ENCODE measurements around the gene MYL7. TPM values are rescaled to one million over a fixed set of nuclear protein-coding genes. Genes with fewer than 3 reads are reported as not detected.
"Not testable (repeated sequence)": the region's sequence is repeated elsewhere in the genome, so short reads cannot be mapped to it uniquely, and the experiment has no call there.

The MYL7 gene
- total RNA-seq, 1 donor from 2014 or later = not detected

DNA sequence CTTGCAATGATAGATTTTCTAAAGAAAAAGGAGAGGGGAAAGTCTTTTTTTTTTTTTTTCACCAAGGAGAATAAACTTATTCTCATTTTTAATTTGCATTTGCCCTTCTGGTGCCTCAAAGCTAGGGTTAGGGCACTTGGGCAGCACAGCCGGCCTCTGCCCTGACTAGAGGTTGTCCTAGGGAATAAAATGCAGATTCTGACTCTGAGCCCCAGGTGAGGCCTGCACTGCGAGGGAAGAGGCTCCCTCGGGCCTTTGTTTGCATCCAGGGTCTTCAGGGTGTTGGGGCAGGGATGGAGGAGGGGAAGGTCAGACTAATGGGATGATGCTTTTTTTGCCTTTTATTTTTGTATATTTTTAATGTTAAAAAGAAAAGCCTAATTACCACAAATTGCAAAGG, 7.8 kb downstream of the MYL7 start:
- intact Hi-C loops (cut with micrococcal nuclease) = no loop called here

DNA sequence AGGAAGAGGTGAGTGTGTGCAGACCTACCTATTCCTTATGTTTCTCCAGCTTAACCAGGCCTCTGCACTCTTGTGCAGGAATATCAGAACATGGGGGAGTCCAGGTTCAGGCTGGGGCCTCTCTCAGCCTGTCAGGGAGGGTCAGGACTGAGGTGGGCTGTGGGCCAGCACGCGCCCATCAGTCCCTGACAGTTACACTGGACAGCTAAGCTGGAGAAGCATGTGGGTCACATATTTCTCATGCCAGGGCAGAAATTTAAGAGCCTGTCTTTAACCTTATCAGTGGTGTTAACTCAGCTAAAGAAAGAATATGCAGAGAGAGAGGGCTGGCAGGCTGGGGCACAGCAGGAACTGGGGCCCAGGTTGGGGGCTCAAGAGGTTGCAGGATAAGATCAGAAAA, 9.1 kb downstream of the MYL7 start:
- intact Hi-C loops (cut with micrococcal nuclease) = no loop called here

DNA sequence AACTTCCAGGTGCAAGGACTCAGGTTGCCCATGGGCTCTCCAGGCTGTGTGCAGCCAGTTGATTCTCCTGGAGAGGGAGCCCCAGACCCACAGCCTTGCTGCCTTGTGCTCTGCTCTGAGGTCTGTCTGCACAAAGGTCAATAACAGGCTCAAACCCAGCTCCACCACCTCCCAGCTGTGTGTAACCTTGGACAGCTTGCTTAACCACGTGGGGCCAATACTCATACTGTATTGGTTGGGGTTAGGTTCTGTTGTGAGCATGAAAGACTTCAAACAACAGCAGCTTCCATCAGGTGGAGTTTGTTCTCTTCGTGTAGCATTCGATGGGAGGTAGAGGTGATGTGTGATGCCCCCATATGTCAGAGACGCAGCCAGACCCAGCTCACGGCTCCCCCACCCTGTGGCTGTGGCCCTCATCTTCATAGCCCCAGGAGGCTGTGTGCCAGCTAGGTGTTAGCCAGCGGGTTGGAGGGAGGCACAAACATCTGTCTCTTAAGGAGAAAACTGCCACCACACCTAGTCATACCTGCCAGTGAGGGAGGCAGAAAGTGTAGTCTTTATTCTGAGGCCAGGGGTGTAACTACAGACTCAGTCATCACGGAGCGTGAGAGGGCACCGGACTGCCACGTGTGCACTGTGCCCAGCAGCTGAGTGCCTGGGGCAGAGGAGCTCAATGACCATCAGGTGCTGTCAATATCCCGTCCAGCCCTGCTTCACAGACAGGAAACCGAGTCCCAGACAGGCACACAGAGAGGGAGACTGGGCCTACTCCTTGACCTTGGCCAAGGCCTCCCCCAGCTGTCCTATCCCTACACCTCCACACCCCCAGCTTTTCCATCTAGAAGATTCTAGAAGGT, 9.7 kb downstream of the MYL7 start:
- intact Hi-C loops (cut with micrococcal nuclease) = no loop called here

DNA sequence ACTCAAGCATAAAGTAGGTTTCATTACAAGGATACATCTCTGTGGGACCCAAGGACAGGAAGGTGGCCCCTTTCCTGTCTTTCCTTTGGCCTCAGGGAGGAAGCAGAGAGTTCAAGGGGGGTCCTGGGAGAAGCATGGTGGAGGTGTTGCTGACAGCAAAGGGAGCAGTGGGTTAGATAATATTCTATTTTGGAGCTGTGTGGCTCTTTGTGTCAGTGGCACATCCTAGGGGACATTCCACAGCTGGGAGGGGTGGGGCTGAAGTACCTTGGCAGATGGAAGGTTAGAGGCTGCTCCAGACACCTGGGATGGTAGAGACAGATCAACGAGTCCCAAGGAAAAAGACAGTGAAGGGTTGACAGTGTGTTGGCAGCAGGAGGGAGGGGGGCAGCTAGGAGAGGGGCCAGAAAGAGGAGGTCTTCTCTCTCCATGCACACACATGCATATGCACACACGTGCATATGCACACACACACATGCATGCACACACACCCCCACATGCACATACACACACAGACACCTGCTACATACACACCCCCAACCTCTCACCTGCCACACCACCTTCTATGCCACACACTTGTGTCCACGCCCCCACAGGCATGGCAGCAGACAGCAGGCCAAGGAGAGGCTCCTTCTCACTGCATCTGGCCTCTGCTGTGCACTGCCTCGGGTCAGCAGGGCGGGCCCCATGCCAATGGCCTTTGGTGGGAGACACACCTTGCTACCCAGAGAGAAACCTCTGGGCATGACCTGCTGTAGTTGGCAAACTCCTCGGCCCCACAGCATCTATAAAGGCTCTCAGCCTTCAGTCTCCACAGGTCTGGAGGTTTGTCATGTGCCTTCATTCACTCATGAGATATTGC, 12.2 kb downstream of the MYL7 start:
- intact Hi-C loops (cut with micrococcal nuclease) = no loop called here

DNA sequence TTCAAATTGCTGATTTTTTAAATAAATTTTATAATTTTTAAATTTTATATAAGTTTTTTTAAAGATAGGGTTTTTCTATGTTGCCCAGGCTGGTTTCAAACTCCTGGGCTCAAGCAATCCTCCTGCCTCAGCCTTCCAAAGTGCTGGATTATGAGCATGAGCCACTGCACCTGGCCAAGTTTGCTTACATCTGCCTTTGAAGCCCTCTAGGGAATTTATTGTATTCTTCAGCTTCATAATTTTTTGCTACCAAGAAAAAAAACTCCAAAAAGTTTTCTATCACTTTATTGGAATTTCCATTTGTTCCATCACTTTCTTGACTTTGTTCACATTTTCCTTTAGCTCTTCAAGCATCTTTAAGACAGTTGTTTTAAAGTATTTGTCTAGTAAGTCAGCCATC, 14.0 kb downstream of the MYL7 start:
- intact Hi-C loops (cut with micrococcal nuclease) = no loop called here

DNA sequence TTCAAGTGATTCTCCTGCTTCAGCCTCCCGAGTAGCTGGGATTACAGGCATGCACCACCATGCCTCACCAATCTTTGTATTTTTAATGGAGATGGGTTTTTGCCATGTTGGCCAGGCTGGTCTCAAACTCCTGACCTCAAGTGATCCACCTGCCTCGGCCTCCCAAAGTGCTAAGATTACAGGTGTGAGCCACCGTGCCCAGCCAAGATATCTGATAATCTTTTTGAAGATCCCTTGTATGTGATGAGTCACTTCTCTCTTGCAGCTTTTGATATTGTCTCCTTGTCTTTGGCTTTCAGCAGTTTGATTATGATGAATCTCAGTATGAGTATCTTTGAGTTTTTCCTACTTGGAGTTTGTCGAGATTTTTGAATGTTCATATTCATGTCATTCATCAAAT, 14.6 kb downstream of the MYL7 start:
- intact Hi-C loops (cut with micrococcal nuclease) = not testable (repeated sequence)

DNA sequence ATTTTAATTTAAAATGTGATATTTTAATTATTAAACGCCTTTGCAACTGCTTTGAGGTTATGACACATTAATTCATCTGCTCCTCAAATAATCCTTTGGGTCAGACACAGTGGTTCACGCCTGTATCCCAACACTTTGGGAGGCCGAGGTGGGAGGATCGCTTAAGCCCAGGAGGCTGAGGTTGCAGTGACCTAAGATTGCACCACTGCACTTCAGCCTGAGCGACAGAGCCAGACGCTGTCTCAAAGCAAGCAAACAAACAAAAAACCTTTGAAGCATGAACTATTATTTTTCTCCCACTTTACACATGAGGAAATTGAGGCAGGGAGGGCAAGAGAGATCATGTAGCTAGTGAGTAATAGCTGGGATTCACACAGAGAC, 16.3 kb downstream of the MYL7 start:
- intact Hi-C loops (cut with micrococcal nuclease) = no loop called here

DNA sequence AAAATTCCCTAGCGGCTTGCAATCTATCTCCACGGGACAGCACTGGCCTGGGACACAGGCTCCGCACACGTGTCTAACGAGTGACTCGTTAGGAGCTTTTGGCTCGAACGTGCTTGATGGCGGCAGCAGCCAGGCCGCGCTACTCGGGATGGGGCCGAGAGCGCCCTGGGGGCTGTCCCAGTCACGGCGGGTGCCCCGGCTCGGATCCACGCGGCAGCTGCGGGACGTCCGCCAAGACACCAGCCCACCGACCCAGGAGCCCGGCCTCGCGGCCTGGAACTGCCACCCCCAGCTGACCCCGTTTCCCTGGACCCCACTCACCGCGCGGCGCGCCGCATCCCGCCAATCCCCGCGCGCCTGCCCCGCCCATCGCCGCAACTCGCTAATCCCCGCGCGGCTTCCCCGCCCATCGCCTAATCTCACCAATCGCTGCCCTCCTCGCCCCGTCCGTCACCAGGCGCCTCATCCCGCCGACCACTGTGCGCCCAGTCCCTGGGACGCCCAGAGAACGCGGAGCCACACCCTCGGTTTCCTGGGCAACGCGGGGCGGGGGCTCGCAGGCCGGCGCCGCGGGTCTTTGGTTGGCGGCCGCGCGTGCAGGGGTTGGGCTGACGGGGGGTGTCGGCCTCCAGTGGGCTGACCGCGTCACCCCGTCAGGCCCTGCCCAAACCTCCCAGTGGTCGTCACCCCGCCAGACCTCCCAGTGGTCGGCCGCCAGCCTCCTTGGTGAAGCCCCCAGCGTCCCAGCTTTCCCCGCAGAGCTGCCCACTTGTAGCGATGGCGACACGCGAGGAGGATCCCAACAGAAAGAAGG, 17.7 kb downstream of the MYL7 start, which contains the start of gene POLD2:
Gene POLD2, minus strand, starts transcription at position 359 of the 814 bp plus-strand sequence. CDS start 1,495 bp downstream, outside the sequence.
- intact Hi-C loops (cut with micrococcal nuclease) = loop anchor here (1.0 to 2.0 kb wide), 3 partner anchors 23 to 77 kb away; partner anchors contain the start of genes POLM and YKT6

DNA sequence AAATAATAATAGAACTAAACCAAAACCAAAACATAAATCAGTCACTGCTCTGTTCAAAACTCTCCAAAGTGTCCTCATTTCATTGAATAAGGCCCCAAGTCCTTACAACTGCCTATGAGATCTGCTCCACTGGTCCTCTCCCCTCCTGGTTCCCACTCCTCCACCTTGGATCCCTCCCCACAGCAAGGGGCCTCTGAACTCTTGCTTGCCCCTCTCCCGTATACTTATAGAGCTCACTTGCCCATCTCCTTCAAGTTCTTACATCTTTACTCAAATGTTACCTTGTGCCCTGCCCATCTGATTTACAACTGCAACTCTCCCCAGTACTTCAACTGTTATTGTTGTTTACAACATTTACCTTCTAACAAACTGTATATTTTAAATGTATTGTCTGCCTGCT, 18.6 kb downstream of the MYL7 start:
- intact Hi-C loops (cut with micrococcal nuclease) = loop anchor here (2.0 kb wide), 1 partner anchor 78 kb away; the partner anchor contains the start of gene YKT6

DNA sequence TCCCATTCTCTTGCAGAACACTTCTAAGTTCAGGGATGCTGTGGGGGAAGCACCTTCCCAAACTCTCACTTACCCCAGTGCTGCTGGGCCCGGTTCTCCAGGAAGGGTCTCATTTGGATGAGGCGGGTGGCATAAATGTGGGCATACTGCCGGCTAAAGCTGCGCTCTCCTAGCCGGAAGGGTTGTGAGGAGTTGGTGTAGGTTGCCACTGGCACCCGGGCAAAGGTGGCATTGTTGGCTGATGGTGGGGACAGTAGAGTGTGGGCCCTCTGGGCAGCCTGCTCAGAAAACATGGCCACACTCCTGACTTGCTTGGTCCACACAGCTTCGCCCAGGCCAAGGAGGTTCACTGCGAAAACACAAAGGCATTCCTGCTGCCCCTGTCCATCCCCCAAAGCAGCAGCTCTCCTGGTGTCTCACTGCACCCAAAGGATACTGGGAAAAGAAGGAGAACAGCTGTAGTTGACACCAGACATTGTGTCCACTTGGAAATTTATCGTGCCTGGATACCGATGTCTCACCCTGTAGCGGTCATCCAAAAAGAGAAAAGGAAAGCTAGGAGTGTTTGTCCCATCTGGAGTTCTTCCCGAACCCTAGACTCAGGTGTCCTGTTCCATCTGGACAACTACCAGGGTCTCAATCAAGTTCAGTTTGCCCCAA, 19.2 kb downstream of the MYL7 start:
- intact Hi-C loops (cut with micrococcal nuclease) = loop anchor here (2.0 kb wide), 1 partner anchor 79 kb away; the partner anchor contains the start of gene YKT6

DNA sequence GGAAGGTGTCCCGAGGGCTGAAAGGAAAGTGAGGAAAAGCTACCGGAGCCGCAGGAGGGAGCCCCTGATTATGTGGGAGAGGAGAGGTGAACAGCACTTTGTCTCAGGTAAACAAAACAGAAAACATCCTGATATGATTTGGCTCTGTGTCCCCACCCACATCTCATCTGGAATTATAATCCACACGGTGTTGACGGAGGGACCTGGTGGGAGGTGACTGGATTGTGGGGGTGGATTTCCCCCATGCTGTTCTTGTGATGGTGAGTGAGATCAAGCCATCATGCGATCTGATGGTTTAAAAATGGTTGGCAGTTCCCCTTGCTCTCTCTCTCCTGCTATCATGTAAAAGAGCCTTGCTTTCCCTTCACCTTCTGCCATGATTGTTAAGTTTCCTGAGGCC, 20.7 kb downstream of the MYL7 start:
- intact Hi-C loops (cut with micrococcal nuclease) = no loop called here

DNA sequence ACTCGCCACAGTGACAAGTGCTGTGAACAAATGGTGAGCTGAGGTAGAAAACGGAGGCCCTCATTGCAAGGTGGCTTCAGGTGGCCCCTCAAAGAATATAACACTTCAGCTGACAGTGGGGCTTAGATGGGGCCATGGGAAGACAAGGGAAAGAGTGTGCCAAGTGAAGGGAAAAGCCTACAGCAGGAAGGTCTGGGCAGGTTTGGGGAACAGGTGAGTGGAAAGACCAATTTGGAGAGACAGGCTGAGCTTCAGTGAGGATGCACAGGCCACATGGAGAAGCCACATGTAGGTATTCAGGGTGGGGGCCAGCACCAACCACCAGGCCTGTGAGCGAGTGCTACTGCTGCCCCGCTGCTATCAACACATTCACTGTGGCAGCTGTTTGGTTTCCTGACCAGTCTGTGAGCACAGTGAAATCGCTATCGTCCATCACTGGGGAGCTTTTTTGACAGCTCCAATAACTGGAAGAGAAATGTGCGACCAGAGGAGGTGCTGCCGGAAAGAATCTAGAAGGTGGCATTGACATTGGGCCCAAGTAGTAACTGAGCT, 21.2 kb downstream of the MYL7 start:
- intact Hi-C loops (cut with micrococcal nuclease) = no loop called here

DNA sequence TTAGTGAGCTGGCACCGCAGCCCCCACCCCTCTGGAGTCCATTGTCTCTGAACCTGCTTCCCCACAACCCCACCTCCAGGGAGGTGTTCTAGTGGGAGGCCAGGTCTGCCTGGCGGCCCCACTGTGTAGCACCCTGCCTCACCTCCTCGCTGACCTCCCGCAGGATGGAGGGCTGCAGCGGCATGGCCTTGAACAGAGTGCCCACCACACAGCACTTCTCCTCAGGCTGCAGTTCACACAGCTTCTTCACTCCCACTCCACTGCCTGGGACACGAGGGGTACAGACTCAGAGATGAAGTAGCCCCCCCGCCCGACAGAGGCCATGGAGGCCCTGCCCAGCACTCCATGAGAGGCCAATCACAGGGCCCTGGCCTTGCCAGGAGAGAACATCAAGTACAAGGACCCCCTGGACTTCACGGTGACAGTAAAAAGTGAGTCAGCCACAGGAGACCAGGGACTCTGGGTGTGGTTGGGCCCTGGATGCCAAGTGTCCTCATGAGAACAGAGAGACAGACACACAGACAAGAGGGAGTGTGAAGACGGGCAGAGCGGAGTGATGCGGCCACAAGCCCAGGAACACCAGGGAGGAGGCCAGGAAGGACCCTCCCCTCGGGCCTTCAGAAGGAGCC, 23.2 kb downstream of the MYL7 start:
- intact Hi-C loops (cut with micrococcal nuclease) = no loop called here

DNA sequence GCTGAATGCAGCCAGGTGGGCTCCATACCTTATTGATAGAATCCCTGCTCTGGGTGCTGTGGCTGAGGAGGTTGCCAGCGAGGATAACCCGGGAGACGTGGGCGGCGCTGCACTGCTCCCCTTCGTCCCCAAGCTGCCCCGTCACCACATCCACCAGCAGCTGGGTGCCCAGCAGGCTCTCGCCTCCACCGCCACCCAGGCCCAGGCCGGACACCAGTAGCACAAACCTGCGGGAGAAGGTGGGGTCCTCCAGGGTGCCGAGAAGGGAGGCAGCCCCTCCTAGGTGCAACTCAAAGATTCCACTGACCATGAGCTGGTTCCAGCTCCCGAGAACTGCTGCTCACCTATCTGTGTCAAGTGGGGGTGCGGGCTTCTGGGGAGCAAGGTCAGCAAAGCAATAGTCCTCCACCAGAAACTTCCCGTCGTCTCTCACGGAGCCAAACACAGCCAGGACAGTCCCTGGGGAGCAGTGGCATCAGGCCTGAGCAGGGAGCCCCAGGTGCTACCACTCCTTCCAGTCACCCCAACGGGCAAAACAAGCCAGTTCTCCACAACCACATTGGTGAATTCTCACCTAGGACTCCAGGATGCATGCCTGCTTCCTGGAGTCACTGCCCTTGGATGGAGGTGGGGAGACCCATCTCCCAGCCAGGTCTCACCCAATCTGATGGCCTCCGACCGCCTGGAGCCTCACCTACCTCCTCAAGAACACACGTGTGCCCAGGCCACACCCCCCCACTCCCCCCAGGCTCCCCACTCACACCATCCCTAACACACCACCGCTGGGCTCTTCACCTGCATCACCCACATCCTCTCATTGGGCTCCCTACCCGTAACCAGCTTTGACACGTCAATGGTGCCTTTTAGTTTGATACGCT, 24.1 kb downstream of the MYL7 start:
- intact Hi-C loops (cut with micrococcal nuclease) = no loop called here

DNA sequence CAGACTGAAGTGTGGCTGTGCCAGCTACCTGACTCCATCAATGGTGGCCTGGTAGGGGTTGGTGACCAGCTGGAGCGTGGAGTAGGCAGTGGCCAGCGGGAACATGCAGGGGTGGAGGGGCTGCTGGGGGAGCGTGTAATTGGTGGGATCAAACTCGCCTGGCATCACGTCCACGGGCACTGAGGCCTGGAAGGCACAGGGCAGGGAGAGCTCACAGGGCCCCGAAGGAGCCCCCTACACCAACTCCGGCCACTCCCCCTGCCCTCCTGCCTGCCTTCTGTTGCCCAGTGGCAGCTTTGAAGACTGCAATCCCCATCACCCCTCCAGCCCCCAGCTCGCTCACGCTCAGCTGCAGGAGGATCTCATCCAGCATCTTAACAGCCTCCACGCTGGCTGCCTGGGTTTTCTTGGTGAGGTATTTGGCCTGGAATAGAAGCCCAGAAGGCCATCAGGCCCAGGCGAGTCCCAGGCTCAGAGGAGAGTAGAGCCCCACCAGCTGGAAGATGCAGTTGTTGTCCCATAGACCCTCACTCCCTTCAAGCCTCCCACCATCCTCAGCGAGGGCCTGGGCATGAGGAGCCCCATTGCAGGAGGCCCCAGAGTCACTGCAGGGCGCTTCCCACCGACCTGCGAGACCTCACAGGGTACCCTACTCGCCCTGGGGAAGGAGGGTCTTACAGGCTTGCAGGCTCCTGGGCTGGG, 24.9 kb downstream of the MYL7 start:
- intact Hi-C loops (cut with micrococcal nuclease) = no loop called here

DNA sequence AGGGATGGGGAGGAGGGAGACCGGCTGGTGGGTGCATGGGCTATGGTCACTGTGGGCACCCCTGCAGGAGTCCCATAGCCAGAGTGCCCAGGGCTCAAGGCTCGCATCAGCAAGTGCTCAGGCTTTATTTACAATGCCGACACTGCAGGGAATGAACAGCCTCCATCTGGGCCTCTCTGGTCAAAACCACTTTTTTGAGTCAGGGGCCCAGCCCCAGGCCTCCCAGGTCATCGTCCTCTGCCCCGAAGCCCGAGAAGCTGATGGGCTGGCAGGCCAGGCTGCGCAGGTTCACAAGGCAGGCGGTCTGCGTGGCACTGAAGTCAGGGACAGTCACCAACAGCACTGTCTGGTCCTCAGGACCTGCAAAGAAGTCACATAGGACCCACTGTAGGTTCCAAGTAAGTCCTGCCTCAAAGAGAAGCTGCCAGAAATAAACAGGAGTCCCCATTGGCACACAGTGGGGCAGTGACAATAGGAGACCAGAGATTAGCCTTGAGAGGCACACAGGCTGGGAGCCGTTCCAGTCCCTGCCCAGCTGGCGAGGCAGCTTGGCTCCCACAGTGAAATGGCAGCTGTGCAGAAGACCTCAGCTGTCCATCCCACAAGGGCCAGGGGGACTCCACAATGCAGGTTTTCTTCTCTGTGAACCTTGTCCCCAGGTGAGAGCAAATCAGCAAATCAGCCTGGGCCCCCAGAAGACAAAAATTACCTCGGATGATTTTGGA, 26.4 kb downstream of the MYL7 start:
- intact Hi-C loops (cut with micrococcal nuclease) = no loop called here

DNA sequence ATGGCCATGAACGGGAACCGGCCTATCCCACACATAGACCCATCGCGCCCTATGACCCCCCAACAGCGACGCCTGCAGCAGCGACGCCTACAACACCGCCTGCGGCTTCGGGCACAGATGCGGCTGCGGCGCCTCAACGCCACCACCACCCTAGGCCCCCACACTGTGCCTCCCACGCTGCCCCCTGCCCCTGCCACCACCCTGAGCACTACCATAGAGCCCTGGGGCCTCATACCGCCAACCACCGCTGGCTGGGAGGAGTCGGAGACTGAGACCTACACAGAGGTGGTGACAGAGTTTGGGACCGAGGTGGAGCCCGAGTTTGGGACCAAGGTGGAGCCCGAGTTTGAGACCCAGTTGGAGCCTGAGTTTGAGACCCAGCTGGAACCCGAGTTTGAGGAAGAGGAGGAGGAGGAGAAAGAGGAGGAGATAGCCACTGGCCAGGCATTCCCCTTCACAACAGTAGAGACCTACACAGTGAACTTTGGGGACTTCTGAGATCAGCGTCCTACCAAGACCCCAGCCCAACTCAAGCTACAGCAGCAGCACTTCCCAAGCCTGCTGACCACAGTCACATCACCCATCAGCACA, 27.3 kb downstream of the MYL7 start:
- intact Hi-C loops (cut with micrococcal nuclease) = no loop called here

Data from T-helper 2 cell treated with Interferon-gamma antibody and Interleukin-4, amounts not matched to agents 100 ng/mL and 5 ng/mL, for 36 hours (primary cell).